Tibial artery (tissue), 4 donors: Measurements from ENCODE around the gene PRDM2.

Experiments used
- DNase-seq, 2 donors: peaks; one replicate each; pipeline ENCODE4 v3.0.0-alpha.2; 2019
- H3K27ac ChIP-seq, 2 donors: fragments of 200-600 bp; sonication (generic) in 1 of 2; 1 replicate in 1 of 2; 2 replicates in 1 of 2; pipeline ENCODE4 v1.5.1; 2018 to 2019; ENCODE audit warnings: mild to moderate bottlenecking in 1 of 2
- H3K27me3 ChIP-seq, 2 donors: fragments of 200-600 bp; sonication (generic) in 1 of 2; one replicate each; pipeline versions ENCODE4 v1.5.1 to v1.6.0; 2016 to 2019
- H3K36me3 ChIP-seq, 3 donors: fragments of 200-600 bp; sonication (generic) in 2 of 3; one replicate each; pipeline ENCODE4 v1.5.1; 2016 to 2019; ENCODE audit warnings: mild to moderate bottlenecking in 2 of 3
- H3K4me1 ChIP-seq, 4 donors: fragments of 200-600 bp; sonication (generic) in 2 of 4; 1 replicate in 3 of 4; 2 replicates in 1 of 4; pipeline ENCODE4 v1.5.1; 2016 to 2019
- H3K4me3 ChIP-seq, 2 donors: fragments of 200-600 bp; sonication (generic) in 1 of 2; 1 replicate in 1 of 2; 2 replicates in 1 of 2; pipeline ENCODE4 v1.5.1; 2018 to 2019; ENCODE audit warnings: mild to moderate bottlenecking in 2 of 2
- H3K9me3 ChIP-seq, 3 donors: fragments of 200-600 bp; sonication (generic) in 1 of 3; one replicate each; pipeline ENCODE4 v1.5.1; 2016 to 2019
- CTCF ChIP-seq, 2 experiments: fragments of 200-600 bp in 1 of 2; fragments of 450-650 bp in 1 of 2; IDR thresholded peaks; one replicate each; pipeline ENCODE4 v1.5.1; 2017 to 2019; ENCODE audit warnings: antibody characterized with exemption in 2 of 2, mild to moderate bottlenecking in 1 of 2, moderate library complexity in 1 of 2
- intact Hi-C: fragments of 100-400 bp; cut with DNase I; formaldehyde crosslinking; loops from one replicate; pipeline ENCODE4 v1.15.0; 2023; ENCODE audit warnings: low total_unique reads

Gene PRDM2

GRCh38 chr1:13832100-13832499, 132.1 kb downstream of the PRDM2 start:
- H3K4me1 ChIP-seq = no peaks in the 10 kb centered on the region
- no peak overlapping the region for H3K27ac ChIP-seq
- no peaks in the 10 kb centered on the region for H3K9me3 ChIP-seq
- intact Hi-C loops = no loop called here
- H3K27me3 ChIP-seq = peaks cover 0 to 13% of the 10 kb centered on the region in 2 donors
- H3K4me3 ChIP-seq = no peak overlapping the region
- no peak for TF ChIP-seq CTCF (IDR thresholded peaks at IDR 0.05)
- no peaks in the 10 kb centered on the region for H3K36me3 ChIP-seq
- no peak for DNase-seq

- Histone ChIP-seq H3K36me3 (no peaks in the 10 kb centered on the region), H3K9me3 (no peaks in the 10 kb centered on the region), H3K4me1 (no peaks in the 10 kb centered on the region), H3K27ac (no peak overlapping the region), H3K27me3 (peaks cover 0 to 13% of the 10 kb centered on the region in 2 donors), H3K4me3 (no peak overlapping the region)
- DNase-seq = no peak
- no peak for TF ChIP-seq CTCF (IDR thresholded peaks at IDR 0.05)
- intact Hi-C loops = no loop called here
Observed at GRCh38 chr1:13832536-13832935, 132.5 kb downstream of the PRDM2 start.

GRCh38 chr1:13836136-13836535, 136.1 kb downstream of the PRDM2 start:
- intact Hi-C loops = no loop called here
- Histone ChIP-seq H3K4me1 (no peaks in the 10 kb centered on the region), H3K36me3 (no peaks in the 10 kb centered on the region), H3K4me3 (no peak overlapping the region), H3K9me3 (no peaks in the 10 kb centered on the region), H3K27ac (no peak overlapping the region), H3K27me3 (no peaks in the 10 kb centered on the region)
- TF ChIP-seq CTCF (IDR thresholded peaks at IDR 0.05) = no peak
- DNase-seq = no peak

GRCh38 chr1:13836631-13837030, 136.6 kb downstream of the PRDM2 start:
- intact Hi-C loops = no loop called here

GRCh38 chr1:13838236-13838635, 138.2 kb downstream of the PRDM2 start:
- no peaks in the 10 kb centered on the region for H3K9me3 ChIP-seq
- intact Hi-C loops = no loop called here
- no peak for TF ChIP-seq CTCF (IDR thresholded peaks at IDR 0.05)
- DNase-seq = no peak
- H3K4me1 ChIP-seq = no peaks in the 10 kb centered on the region
- H3K4me3 ChIP-seq = no peak overlapping the region
- no peak overlapping the region for H3K27ac ChIP-seq
- H3K36me3 ChIP-seq = no peaks in the 10 kb centered on the region
- H3K27me3 ChIP-seq = no peaks in the 10 kb centered on the region

More at GRCh38 chr1:13836631-13837030, 136.6 kb downstream of the PRDM2 start:
- no peak overlapping the region for H3K27ac ChIP-seq
- no peaks in the 10 kb centered on the region for H3K4me1 ChIP-seq
- H3K4me3 ChIP-seq = no peak overlapping the region
- no peak for TF ChIP-seq CTCF (IDR thresholded peaks at IDR 0.05)
- no peak for DNase-seq
- no peaks in the 10 kb centered on the region for H3K9me3 ChIP-seq
- no peaks in the 10 kb centered on the region for H3K27me3 ChIP-seq
- no peaks in the 10 kb centered on the region for H3K36me3 ChIP-seq

GRCh38 chr1:13842497-13842896, 142.5 kb downstream of the PRDM2 start:
- Histone ChIP-seq H3K4me1 (no peaks in the 10 kb centered on the region), H3K27ac (no peak overlapping the region), H3K27me3 (no peaks in the 10 kb centered on the region), H3K9me3 (no peaks in the 10 kb centered on the region), H3K4me3 (no peak overlapping the region), H3K36me3 (no peaks in the 10 kb centered on the region)
- TF ChIP-seq CTCF (IDR thresholded peaks at IDR 0.05) = no peak
- no peak for DNase-seq
- intact Hi-C loops = no loop called here
